HCT116 (cell line): ENCODE results near the gene ANKLE1. TPM values are rescaled to one million over a fixed set of nuclear protein-coding genes. Genes with fewer than 3 reads are reported as not detected.
A peak's percentile ranks its signal among the peaks of the same experiment; 100 is the strongest.

Source experiments
- ATAC-seq: fragments of 200-7000 bp; cut with Tn5 transposase; 2 replicates; pipeline ENCODE4 v1.9.1; 2020; ENCODE audit warnings: mild to moderate bottlenecking, moderate library complexity
- BruUV-seq: library from RNA; stranded (reverse); fragments of 400-500 nt; replicated peaks from 2 replicates; lab custom pipeline; 2021; lab: Mats Ljungman, UMichigan
- CTCF ChIA-PET: fragments of 300-600 bp; sonication (Branson Sonifier 250); formaldehyde crosslinking; loops from one replicate; lab custom pipeline; 2021; ENCODE audit warnings: antibody characterized with exemption; lab: Charles Lee
- POLR2A ChIA-PET: fragments of 300-600, 350-600 bp; sonication (Branson Sonifier 250); formaldehyde crosslinking; loops from one replicate; lab custom pipeline; 2021; ENCODE audit warnings: antibody characterized with exemption; lab: Charles Lee
- RAD21 ChIA-PET, 2 experiments: fragments of 300-600 bp; sonication (Branson Sonifier 250); formaldehyde crosslinking; loops; one replicate each; lab custom pipeline; 2023; ENCODE audit warnings: low total read pairs in 2 of 2; ENCODE audit not compliant: uncharacterized antibody in 2 of 2, unreplicated experiment in 2 of 2, low non-redundant PET in 1 of 2; lab: Charles Lee
- DNase-seq: peaks from one replicate; pipeline ENCODE4 v3.0.0-alpha.2; 2010; ENCODE audit warnings: low read depth, low spot score
- H2AFZ ChIP-seq: fragments of 200-600 bp; shearing (Covaris generic), sonication (generic); 2 replicates; pipeline ENCODE4 v1.6.1; 2017; ENCODE audit warnings: low read depth, mixed run types, mixed read lengths, antibody characterized with exemption, low read length; ENCODE audit not compliant: poor library complexity, severe bottlenecking
- H3K27ac ChIP-seq: 2 replicates; pipeline ENCODE4 v1.5.1; 2012; ENCODE audit warnings: low read depth, low read length
- H3K27me3 ChIP-seq: fragments of 200-600 bp; sonication (generic); 2 replicates; pipeline ENCODE4 v1.6.1; 2016; ENCODE audit warnings: mixed run types, low read length, mixed read lengths; ENCODE audit not compliant: insufficient read depth
- H3K36me3 ChIP-seq, 2 experiments: fragments of 200-500 bp in 1 of 2; fragments of 200-600 bp in 1 of 2; sonication (Bioruptor generic) in 1 of 2; sonication (generic) in 1 of 2; 2 replicates each; pipeline versions ENCODE4 v1.5.1 to v1.6.1; 2014 to 2016; ENCODE audit warnings: low read length in 2 of 2, inconsistent platforms in 1 of 2, mixed read lengths in 1 of 2, mixed run types in 1 of 2; ENCODE audit not compliant: insufficient read depth in 2 of 2, control insufficient read depth in 1 of 2
- H3K4me1 ChIP-seq, 2 experiments: fragments of 200-600 bp in 1 of 2; sonication (generic) in 1 of 2; 2 replicates each; pipeline versions ENCODE4 v1.5.1 to v1.6.1; 2012 to 2017; ENCODE audit warnings: low read length in 2 of 2, inconsistent platforms in 1 of 2, mild to moderate bottlenecking in 1 of 2, mixed read lengths in 1 of 2, mixed run types in 1 of 2, moderate library complexity in 1 of 2; ENCODE audit not compliant: insufficient read depth in 2 of 2, control insufficient read depth in 1 of 2
- H3K4me2 ChIP-seq: fragments of 200-600 bp; sonication (generic); 2 replicates; pipeline ENCODE4 v1.6.1; 2017; ENCODE audit warnings: mixed run types, low read length, mixed read lengths
- H3K4me3 ChIP-seq, 2 experiments: fragments of 200-600 bp in 1 of 2; sonication (generic) in 1 of 2; replicated peaks in 1 of 2; 2 replicates each; pipeline ENCODE4 v1.5.1; 2011 to 2016; ENCODE audit warnings: low read length in 2 of 2, control low read depth in 1 of 2, low read depth in 1 of 2, mild to moderate bottlenecking in 1 of 2, mixed read lengths in 1 of 2, mixed run types in 1 of 2
- H3K79me2 ChIP-seq: fragments of 200-600 bp; sonication (generic); 2 replicates; pipeline ENCODE4 v1.6.1; 2017; ENCODE audit warnings: mild to moderate bottlenecking, mixed run types, low read length, moderate library complexity, mixed read lengths; ENCODE audit not compliant: insufficient read depth
- H3K9ac ChIP-seq: fragments of 200-600 bp; sonication (generic); 2 replicates; pipeline ENCODE4 v1.6.1; 2016; ENCODE audit warnings: low read length, mixed read lengths
- H3K9me2 ChIP-seq: fragments of 200-600 bp; sonication (generic), shearing (Covaris generic); 2 replicates; pipeline ENCODE4 v1.6.1; 2017; ENCODE audit warnings: mixed run types, mild to moderate bottlenecking, moderate library complexity; ENCODE audit not compliant: insufficient read depth
- H3K9me3 ChIP-seq, 2 experiments: fragments of 200-500 bp in 1 of 2; fragments of 200-600 bp in 1 of 2; sonication (Bioruptor generic) in 1 of 2; sonication (generic) in 1 of 2; 2 replicates each; pipeline ENCODE4 v1.6.1; 2014 to 2017; ENCODE audit warnings: low read length in 2 of 2, mixed read lengths in 2 of 2, inconsistent platforms in 1 of 2, low read depth in 1 of 2, mild to moderate bottlenecking in 1 of 2, mixed run types in 1 of 2, moderate library complexity in 1 of 2; ENCODE audit not compliant: control insufficient read depth in 1 of 2, insufficient read depth in 1 of 2
- H4K20me1 ChIP-seq: fragments of 200-600 bp; sonication (generic), shearing (Covaris generic); 2 replicates; pipeline ENCODE4 v1.6.1; 2017; ENCODE audit warnings: mixed run types, mild to moderate bottlenecking, moderate library complexity; ENCODE audit not compliant: insufficient read depth
- ATF3 ChIP-seq: IDR thresholded peaks from 2 replicates; pipeline ENCODE4 v1.6.1; 2012
- EGR1 ChIP-seq: IDR thresholded peaks from 2 replicates; pipeline ENCODE4 v1.6.1; 2012; ENCODE audit warnings: low read depth
- ELF1 ChIP-seq: IDR thresholded peaks from 2 replicates; pipeline ENCODE4 v1.6.1; 2012; ENCODE audit warnings: low read depth, borderline replicate concordance
- EZH2phosphoT487 ChIP-seq: fragments of 200-600 bp; IDR thresholded peaks from 2 replicates; pipeline ENCODE4 v1.6.1; 2018; ENCODE audit warnings: antibody characterized with exemption, borderline replicate concordance
- FOSL1 ChIP-seq: IDR thresholded peaks from 2 replicates; pipeline ENCODE4 v1.6.1; 2012; ENCODE audit warnings: low read depth
- JUND ChIP-seq: IDR thresholded peaks from 2 replicates; pipeline ENCODE4 v1.6.1; 2012
- MAX ChIP-seq: IDR thresholded peaks from 2 replicates; pipeline ENCODE4 v1.6.1; 2012
- POLR2A ChIP-seq: IDR thresholded peaks from 2 replicates; pipeline ENCODE4 v1.7.0; 2011; ENCODE audit warnings: borderline replicate concordance; ENCODE audit not compliant: insufficient read depth, insufficient read length; ENCODE audit errors: extremely low read depth
- POLR2AphosphoS5 ChIP-seq: IDR thresholded peaks from 2 replicates; pipeline ENCODE4 v1.6.1; 2011; ENCODE audit warnings: mild to moderate bottlenecking, low read depth, low read length, moderate library complexity
- RAD21 ChIP-seq: IDR thresholded peaks from 2 replicates; pipeline ENCODE4 v1.6.1; 2012; ENCODE audit warnings: low read depth, mild to moderate bottlenecking
- REST ChIP-seq: IDR thresholded peaks from 2 replicates; pipeline ENCODE4 v1.6.1; 2012; ENCODE audit warnings: low read depth
- SP1 ChIP-seq: IDR thresholded peaks from 2 replicates; pipeline ENCODE4 v1.6.1; 2012; ENCODE audit warnings: low read depth
- SRF ChIP-seq: IDR thresholded peaks from 2 replicates; pipeline ENCODE4 v1.6.1; 2012; ENCODE audit warnings: low read depth
- TCF7L2 ChIP-seq: IDR thresholded peaks from 2 replicates; pipeline ENCODE4 v1.7.0; 2011; ENCODE audit warnings: borderline replicate concordance, inconsistent platforms; ENCODE audit not compliant: insufficient read depth, insufficient read length; ENCODE audit errors: extremely low read depth
- YY1 ChIP-seq: IDR thresholded peaks from 2 replicates; pipeline ENCODE4 v1.6.1; 2011; ENCODE audit warnings: low read length, low read depth, moderate library complexity, mild to moderate bottlenecking; ENCODE audit not compliant: insufficient replicate concordance; ENCODE audit errors: extremely low read depth
- ZFX ChIP-seq: fragments of 450-650 bp; IDR thresholded peaks from 2 replicates; pipeline ENCODE4 v1.6.1; 2017
- ZNF274 ChIP-seq: fragments of 200-500 bp; sonication (Bioruptor generic); IDR thresholded peaks from 2 replicates; pipeline ENCODE4 v1.6.1; 2014; ENCODE audit warnings: mild to moderate bottlenecking, low read depth, low read length, inconsistent platforms
- intact Hi-C: fragments of 100-400 bp; cut with micrococcal nuclease; formaldehyde crosslinking; loops from 2 replicates; pipeline ENCODE4 v1.10.0; 2022
- total RNA-seq: library from RNA; stranded (reverse); gene quantifications from one replicate; pipeline ENCODE4 v1.2.1, GENCODE V29; 2021; ENCODE audit not compliant: unreplicated experiment

Gene ANKLE1
- total RNA-seq, 1 experiment from 2014 or later, result 14.8 TPM

DNA sequence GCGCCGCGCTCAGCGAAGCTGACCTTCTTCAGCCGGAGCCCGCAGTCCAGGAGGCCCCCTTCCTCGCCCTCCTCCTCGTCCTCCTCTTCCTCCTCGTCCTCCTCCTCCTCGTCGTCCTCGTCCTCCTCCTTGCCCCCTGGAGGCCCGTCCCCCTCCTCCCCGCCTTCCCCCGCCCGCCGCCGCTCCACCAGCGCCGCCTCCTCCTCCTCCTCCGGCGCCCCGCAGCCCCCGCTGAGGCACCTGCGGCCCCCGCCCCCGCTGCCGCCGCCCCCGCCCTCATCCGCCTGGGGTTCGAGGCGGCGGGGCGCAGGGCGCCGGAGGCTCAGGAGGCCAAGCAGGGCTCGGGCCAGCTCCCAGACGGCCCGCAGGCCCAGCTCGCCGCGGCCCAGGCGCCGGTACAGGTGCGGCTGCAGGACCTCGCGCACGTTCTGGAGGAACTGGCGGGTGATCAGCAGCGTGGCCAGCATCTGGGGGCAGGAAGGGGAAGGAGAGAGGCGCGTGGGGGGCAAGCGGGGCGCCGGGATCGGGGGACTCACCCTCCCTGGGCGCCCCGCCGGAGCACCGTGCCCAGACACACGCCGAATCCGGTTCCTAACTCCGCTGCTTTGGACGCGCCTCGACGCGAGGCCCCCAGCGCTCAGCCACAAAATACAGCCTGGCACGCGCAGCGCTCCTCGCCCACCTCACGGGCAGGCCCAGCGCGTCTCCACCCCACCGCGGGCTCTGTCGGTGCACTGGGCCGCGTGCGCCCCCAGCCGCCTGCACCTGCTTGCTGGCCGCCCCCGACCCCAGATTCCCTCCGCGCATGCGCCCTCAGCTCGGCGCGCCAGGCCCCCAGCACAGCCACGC lies 47.0 kb downstream of the ANKLE1 start:
- peak overlapping the region; percentile 67 for H3K9ac ChIP-seq
- BruUV-seq, result no TSS peak
- no peaks in the 10 kb centered on the region for H3K27me3 ChIP-seq
- no peak for DNase-seq
- no peaks in the 10 kb centered on the region for H4K20me1 ChIP-seq
- RAD21 ChIA-PET, result no interaction called here
- peaks cover 16 to 34% of the 10 kb centered on the region in 2 experiments for H3K4me1 ChIP-seq
- peak overlapping the region; percentile 50 to 65 for H3K4me3 ChIP-seq
- H3K4me2 ChIP-seq, result peak overlapping the region; percentile 86
- ATAC-seq, result no peak
- H3K36me3 ChIP-seq, result no peaks in the 10 kb centered on the region
- TF ChIP-seq POLR2AphosphoS5, result no peak
- TF ChIP-seq ATF3, result no peak
- no peak for TF ChIP-seq POLR2A
- TF ChIP-seq SRF, result no peak
- TF ChIP-seq ELF1, result no peak
- TF ChIP-seq EZH2phosphoT487, result no peak
- no peak for TF ChIP-seq TCF7L2
- TF ChIP-seq EGR1, result no peak
- no peak for TF ChIP-seq FOSL1
- TF ChIP-seq SP1, result no peak
- no peak for TF ChIP-seq REST
- TF ChIP-seq ZNF274, result no peak
- no peak for TF ChIP-seq JUND
- TF ChIP-seq YY1, result no peak
- no peak for TF ChIP-seq RAD21
- TF ChIP-seq MAX, result no peak
- TF ChIP-seq ZFX, result no peak
- TF ChIP-seq, all 23 proteins: peak for 0
- ChIA-PET CTCF (interaction anchor here (0.6 to 3.0 kb wide), 3 partner anchors 7 to 263 kb away, joined by 4 to 12 read pairs (median 4); no protein-coding TSS in a partner anchor), POLR2A (interaction anchor here (0.6 to 2.8 kb wide), 5 partner anchors 10 to 71 kb away, joined by 3 to 9 read pairs (median 6); partner anchors contain the start of gene DDA1)
- intact Hi-C loops, result no loop called here
- no peaks in the 10 kb centered on the region for H3K79me2 ChIP-seq
- H3K9me2 ChIP-seq, result no peaks in the 10 kb centered on the region
- peak overlapping the region; percentile 90 for H3K27ac ChIP-seq
- H3K9me3 ChIP-seq, result no peaks in the 10 kb centered on the region
- no peak overlapping the region for H2AFZ ChIP-seq
